HG03196 (cell line): ENCODE measurements around the gene GAS2L3.
A peak's percentile ranks its signal among the peaks of the same experiment; 100 is the strongest.

Experiments used
- ATAC-seq: cut with Tn5 transposase; IDR thresholded peaks from one replicate; pipeline ENCODE4 v1.9.1; 2021; ENCODE audit not compliant: unreplicated experiment

Gene GAS2L3

GRCh38 chr12:100656856-100657255 is 83.4 kb downstream of the GAS2L3 start:
- no peak for ATAC-seq

GRCh38 chr12:100661300-100661951 is 87.9 kb downstream of the GAS2L3 start:
- ATAC-seq: no peak

GRCh38 chr12:100666588-100666987 is 93.1 kb downstream of the GAS2L3 start:
- no peak for ATAC-seq

GRCh38 chr12:100668945-100669536 is 95.6 kb downstream of the GAS2L3 start:
- ATAC-seq: peak; percentile 64

GRCh38 chr12:100669922-100670321 is 96.4 kb downstream of the GAS2L3 start:
- ATAC-seq: no peak

GRCh38 chr12:100671396-100672074 is 98.1 kb downstream of the GAS2L3 start:
- ATAC-seq: no peak

- ATAC-seq: no peak
Observed at GRCh38 chr12:100672075-100672592, 98.7 kb downstream of the GAS2L3 start.

- ATAC-seq: no peak
Observed at GRCh38 chr12:100674036-100674888, 100.8 kb downstream of the GAS2L3 start.
